ENCODE data around the gene ERRFI1. TPM values are rescaled to one million over a fixed set of nuclear protein-coding genes. Genes with fewer than 3 reads are reported as not detected.

The ERRFI1 gene
- polyA plus RNA-seq, 3 donors, result 0.08 to 1.5 (median 0.28) TPM

GRCh38 chr1:8062861-8063260 lies 36.8 kb upstream of the ERRFI1 start:
- no peak for DNase-seq
- Histone ChIP-seq H3K9me3 (replicated peaks in 1 of 2; ENCODE audit: control insufficient read depth in 1 of 2, insufficient read depth in 1 of 2, low read length in 2 of 2) (no peaks in the 10 kb centered on the region), H3K36me3 (replicated peaks in 1 of 2; ENCODE audit: control insufficient read depth in 1 of 2, insufficient read depth in 2 of 2, low read length in 2 of 2) (no peaks in the 10 kb centered on the region), H3K9ac (ENCODE audit: insufficient read depth, low read length, poor library complexity, severe bottlenecking) (no peak overlapping the region), H3K27me3 (ENCODE audit: control insufficient read depth in 2 of 2, insufficient read depth in 2 of 2, low read length in 2 of 2) (peaks cover 0 to 5% of the 10 kb centered on the region in 2 donors), H3K27ac (ENCODE audit: low read depth in 1 of 2, low read length in 2 of 2) (no peak overlapping the region), H2AFZ (ENCODE audit: insufficient read depth, low read depth, low read length, poor library complexity, severe bottlenecking) (no peak overlapping the region), H3K4me2 (replicated peaks; ENCODE audit: extremely low read depth, low read length, poor library complexity, severe bottlenecking) (no peak overlapping the region), H4K20me1 (ENCODE audit: insufficient read depth, low read length) (no peaks in the 10 kb centered on the region), H3K79me2 (ENCODE audit: insufficient read depth, low read length) (no peaks in the 10 kb centered on the region), H3K4me1 (ENCODE audit: control insufficient read depth in 1 of 2, insufficient read depth in 2 of 2, low read length in 2 of 2) (no peaks in the 10 kb centered on the region), H3K4me3 (replicated peaks in 1 of 3; ENCODE audit: low read depth in 2 of 3, low read length in 3 of 3) (no peak overlapping the region)
- Mint-ChIP-seq H3K4me1 (no peaks in the 10 kb centered on the region), H3K27ac (no peak overlapping the region), H3K9me3 (peaks cover 0 to 5% (median 0%) of the 10 kb centered on the region in 7 donors), H3K36me3 (no peaks in the 10 kb centered on the region), H3K4me3 (no peak overlapping the region), H3K27me3 (ENCODE audit: low read depth in 3 of 3) (peaks cover 12 to 29% (median 14%) of the 10 kb centered on the region in 3 donors)
- TF ChIP-seq, protein P1, sequence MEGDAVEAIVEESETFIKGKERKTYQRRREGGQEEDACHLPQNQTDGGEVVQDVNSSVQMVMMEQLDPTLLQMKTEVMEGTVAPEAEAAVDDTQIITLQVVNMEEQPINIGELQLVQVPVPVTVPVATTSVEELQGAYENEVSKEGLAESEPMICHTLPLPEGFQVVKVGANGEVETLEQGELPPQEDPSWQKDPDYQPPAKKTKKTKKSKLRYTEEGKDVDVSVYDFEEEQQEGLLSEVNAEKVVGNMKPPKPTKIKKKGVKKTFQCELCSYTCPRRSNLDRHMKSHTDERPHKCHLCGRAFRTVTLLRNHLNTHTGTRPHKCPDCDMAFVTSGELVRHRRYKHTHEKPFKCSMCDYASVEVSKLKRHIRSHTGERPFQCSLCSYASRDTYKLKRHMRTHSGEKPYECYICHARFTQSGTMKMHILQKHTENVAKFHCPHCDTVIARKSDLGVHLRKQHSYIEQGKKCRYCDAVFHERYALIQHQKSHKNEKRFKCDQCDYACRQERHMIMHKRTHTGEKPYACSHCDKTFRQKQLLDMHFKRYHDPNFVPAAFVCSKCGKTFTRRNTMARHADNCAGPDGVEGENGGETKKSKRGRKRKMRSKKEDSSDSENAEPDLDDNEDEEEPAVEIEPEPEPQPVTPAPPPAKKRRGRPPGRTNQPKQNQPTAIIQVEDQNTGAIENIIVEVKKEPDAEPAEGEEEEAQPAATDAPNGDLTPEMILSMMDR (IDR thresholded peaks at IDR 0.05), result no peak
- 100% methylated on average over 1 of the region's 4 CpGs for WGBS (ENCODE audit: insufficient coverage)
- intact Hi-C loops (cut with micrococcal nuclease), result no loop called here

DNA sequence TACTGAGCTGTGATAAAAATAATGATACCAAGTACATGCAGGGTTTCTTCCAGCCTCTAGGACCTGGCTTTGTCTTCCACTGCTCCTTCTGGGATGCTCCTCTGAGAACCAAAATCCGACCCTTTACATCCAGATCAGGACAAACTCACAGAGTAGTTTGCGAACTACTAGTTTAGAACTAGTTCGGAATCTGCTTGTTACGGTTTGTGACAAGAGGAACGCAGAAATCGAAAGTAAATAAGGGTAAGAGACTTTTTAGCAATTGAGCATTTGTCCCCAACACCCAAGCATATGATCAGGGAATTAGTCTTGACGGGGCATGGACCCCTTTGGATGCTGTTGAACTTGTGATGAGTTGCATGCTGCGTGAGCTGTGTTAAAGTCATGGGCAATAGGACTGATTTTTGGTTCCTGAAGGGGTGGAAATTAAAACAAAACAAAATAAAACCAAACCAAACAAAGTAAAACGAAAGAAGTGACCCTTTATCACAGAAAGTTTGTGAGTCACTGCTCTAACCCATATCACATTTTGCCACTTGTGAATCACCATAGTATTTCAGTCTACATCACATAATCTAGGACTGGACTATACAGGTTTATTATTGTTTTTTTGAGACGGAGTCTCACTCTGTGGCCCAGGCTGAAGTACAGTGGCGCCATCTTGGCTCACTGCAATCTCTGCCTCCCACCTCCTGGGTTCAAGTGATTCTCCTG lies 35.7 kb upstream of the ERRFI1 start:
- Histone ChIP-seq H3K27me3 (ENCODE audit: control insufficient read depth in 2 of 2, insufficient read depth in 2 of 2, low read length in 2 of 2) (peaks cover 0 to 5% of the 10 kb centered on the region in 2 donors), H3K79me2 (ENCODE audit: insufficient read depth, low read length) (no peaks in the 10 kb centered on the region), H3K36me3 (replicated peaks in 1 of 2; ENCODE audit: control insufficient read depth in 1 of 2, insufficient read depth in 2 of 2, low read length in 2 of 2) (no peaks in the 10 kb centered on the region), H3K4me1 (ENCODE audit: control insufficient read depth in 1 of 2, insufficient read depth in 2 of 2, low read length in 2 of 2) (no peaks in the 10 kb centered on the region), H3K9me3 (replicated peaks in 1 of 2; ENCODE audit: control insufficient read depth in 1 of 2, insufficient read depth in 1 of 2, low read length in 2 of 2) (no peaks in the 10 kb centered on the region), H3K4me2 (replicated peaks; ENCODE audit: extremely low read depth, low read length, poor library complexity, severe bottlenecking) (no peak overlapping the region), H2AFZ (ENCODE audit: insufficient read depth, low read depth, low read length, poor library complexity, severe bottlenecking) (no peak overlapping the region), H4K20me1 (ENCODE audit: insufficient read depth, low read length) (no peaks in the 10 kb centered on the region), H3K4me3 (replicated peaks in 1 of 3; ENCODE audit: low read depth in 2 of 3, low read length in 3 of 3) (no peak overlapping the region), H3K9ac (ENCODE audit: insufficient read depth, low read length, poor library complexity, severe bottlenecking) (no peak overlapping the region), H3K27ac (ENCODE audit: low read depth in 1 of 2, low read length in 2 of 2) (no peak overlapping the region)
- intact Hi-C loops (cut with micrococcal nuclease), result no loop called here
- 100% methylated on average over 1 of the region's 11 CpGs for WGBS (ENCODE audit: insufficient coverage)
- TF ChIP-seq, protein P1 (IDR thresholded peaks at IDR 0.05), result no peak
- Mint-ChIP-seq H3K4me3 (no peak overlapping the region), H3K36me3 (no peaks in the 10 kb centered on the region), H3K4me1 (no peaks in the 10 kb centered on the region), H3K27me3 (ENCODE audit: low read depth in 3 of 3) (peaks cover 10 to 26% (median 12%) of the 10 kb centered on the region in 3 donors), H3K9me3 (peaks cover 0 to 5% (median 0%) of the 10 kb centered on the region in 7 donors), H3K27ac (no peak overlapping the region)
- DNase-seq, result no peak
